Muscle of leg (tissue), 11 donors: ENCODE data around the gene SPATS2. TPM values are rescaled to one million over a fixed set of nuclear protein-coding genes. Genes with fewer than 3 reads are reported as not detected.
"Not testable (repeated sequence)": the region's sequence is repeated elsewhere in the genome, so short reads cannot be mapped to it uniquely, and the experiment has no call there.

Experiments
- DNase-seq: peaks from one replicate; pipeline ENCODE4 v3.0.0; 2013
- H3K27ac ChIP-seq: one replicate; pipeline ENCODE4 v1.5.1; 2013; ENCODE audit warnings: mild to moderate bottlenecking, low read length, control low read depth
- H3K27me3 ChIP-seq: one replicate; pipeline ENCODE4 v1.6.1; 2013; ENCODE audit warnings: low read length; ENCODE audit not compliant: control insufficient read depth, insufficient read depth
- H3K36me3 ChIP-seq: one replicate; pipeline ENCODE4 v1.6.1; 2013; ENCODE audit warnings: low read length; ENCODE audit not compliant: control insufficient read depth, insufficient read depth
- H3K4me1 ChIP-seq: one replicate; pipeline ENCODE4 v1.6.1; 2013; ENCODE audit warnings: low read length; ENCODE audit not compliant: control insufficient read depth, insufficient read depth
- H3K4me3 ChIP-seq: one replicate; pipeline ENCODE4 v1.5.1; 2013; ENCODE audit warnings: low read length, control low read depth
- H3K9me3 ChIP-seq: replicated peaks from 2 replicates; pipeline ENCODE4 v1.6.1; 2013; ENCODE audit warnings: low read depth, low read length; ENCODE audit not compliant: control insufficient read depth
- WGBS: methylation state at CpG from one replicate; pipeline ENCODE4 v1.1.5; 2013; ENCODE audit warnings: missing lambda C conversion rate; ENCODE audit not compliant: insufficient coverage; 5-methylcytosine and 5-hydroxymethylcytosine counted together
- polyA plus RNA-seq, 8 donors: library from polyadenylated mRNA; unstranded; fragments of 120-200 nt; gene quantifications; one replicate each; pipeline versions ENCODE4 v1.2.1 to v1.2.3, GENCODE V29; 2013; ENCODE audit warnings: inconsistent platforms in 1 of 8, low replicate concordance in 1 of 8; ENCODE audit not compliant: insufficient read length in 8 of 8, insufficient read depth in 1 of 8
- total RNA-seq: library from RNA; stranded (reverse); fragments of 120-200 nt; gene quantifications from one replicate; pipeline ENCODE4 v1.2.4, GENCODE V29; 2013

The SPATS2 gene
- total and polyA plus RNA-seq, 9 donors: 18.8 to 42.1 (median 29.2) TPM

DNA sequence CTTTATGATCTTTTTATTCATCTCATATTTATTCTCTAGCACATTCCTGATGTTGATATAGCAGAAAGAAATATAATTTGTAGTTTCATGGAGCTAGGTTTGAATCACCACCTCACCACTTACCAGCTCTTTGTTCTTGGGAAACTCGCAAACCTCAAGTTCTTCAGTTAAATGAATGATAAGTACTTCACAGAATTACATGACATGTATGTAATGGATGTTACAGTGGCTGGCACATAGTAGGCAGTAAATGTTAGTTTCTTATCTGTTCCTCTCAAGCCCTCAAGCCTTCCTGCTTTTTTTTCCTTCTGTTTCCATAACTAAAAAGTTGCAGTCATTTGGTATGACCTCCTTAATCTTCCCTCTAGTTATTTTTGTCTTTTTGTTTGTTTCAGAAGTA lies 54.9 kb downstream of the SPATS2 start:
- Histone ChIP-seq H3K36me3 (no peaks in the 10 kb centered on the region), H3K9me3 (no peaks in the 10 kb centered on the region), H3K27me3 (no peaks in the 10 kb centered on the region), H3K4me1 (no peaks in the 10 kb centered on the region), H3K4me3 (no peak overlapping the region), H3K27ac (no peak overlapping the region)
- DNase-seq: no peak
- WGBS: no CpG with 5 or more reads among the region's 1 CpG

DNA sequence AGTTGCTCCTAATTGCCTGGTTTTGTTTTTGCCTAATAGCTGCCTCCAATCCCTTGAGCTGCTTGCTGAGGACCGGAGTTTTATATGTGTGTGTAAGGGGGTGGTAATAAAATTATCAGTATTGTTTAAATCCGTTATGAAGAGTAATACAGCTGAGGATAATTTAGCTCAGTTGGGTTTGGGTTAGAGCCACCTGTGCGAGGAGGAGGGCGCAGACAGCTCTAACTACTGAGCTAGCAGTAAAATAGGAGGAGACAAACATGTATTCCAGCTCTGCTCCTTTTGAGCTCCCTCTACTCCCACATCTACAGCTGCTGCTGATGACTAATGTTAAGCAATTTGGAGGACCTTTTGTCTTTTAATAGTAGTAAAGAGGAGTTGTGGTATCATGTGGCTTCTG lies 61.5 kb downstream of the SPATS2 start:
- peak; percentile 72 for DNase-seq
- H3K27ac ChIP-seq: peak overlapping the region; percentile 57
- H3K9me3 ChIP-seq: peaks cover 3% of the 10 kb centered on the region
- peaks cover 5% of the 10 kb centered on the region for H3K4me1 ChIP-seq
- no peaks in the 10 kb centered on the region for H3K27me3 ChIP-seq
- 42% methylated on average over 2 of the region's 4 CpGs for WGBS
- no peaks in the 10 kb centered on the region for H3K36me3 ChIP-seq
- no peak overlapping the region for H3K4me3 ChIP-seq

- Histone ChIP-seq H3K4me1 (peaks cover 5% of the 10 kb centered on the region), H3K9me3 (peaks cover 6% of the 10 kb centered on the region), H3K36me3 (no peaks in the 10 kb centered on the region), H3K27me3 (no peaks in the 10 kb centered on the region), H3K4me3 (no peak overlapping the region), H3K27ac (no peak overlapping the region)
- no CpG with 5 or more reads among the region's 2 CpGs for WGBS
- no peak for DNase-seq
These were observed 65.4 kb downstream of the SPATS2 start for GRCh38 chr12:49432616-49433015.

DNA sequence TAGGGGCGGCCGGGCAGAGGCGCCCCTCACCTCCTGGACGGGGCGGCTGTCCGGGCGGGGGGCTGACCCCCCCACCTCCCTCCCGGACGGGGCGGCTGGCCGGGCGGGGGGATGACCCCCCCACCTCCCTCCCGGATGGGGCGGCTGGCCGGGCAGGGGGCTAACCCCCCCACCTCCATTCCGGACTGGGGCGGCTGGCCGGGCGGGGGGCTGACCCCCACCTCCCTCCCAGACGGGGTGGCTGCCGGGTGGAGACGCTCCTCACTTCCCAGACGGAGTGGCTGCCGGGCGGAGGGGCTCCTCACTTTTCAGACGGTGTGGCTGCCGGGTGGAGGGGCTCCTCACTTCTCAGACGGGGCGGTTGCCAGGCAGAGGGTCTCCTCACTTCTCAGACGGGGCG lies 69.5 kb downstream of the SPATS2 start:
- not testable (repeated sequence) for H3K4me3 ChIP-seq, H3K9me3 ChIP-seq, DNase-seq, H3K27ac ChIP-seq, H3K27me3 ChIP-seq, H3K36me3 ChIP-seq, H3K4me1 ChIP-seq
- 96% methylated on average over 7 of the region's 31 CpGs for WGBS

DNA sequence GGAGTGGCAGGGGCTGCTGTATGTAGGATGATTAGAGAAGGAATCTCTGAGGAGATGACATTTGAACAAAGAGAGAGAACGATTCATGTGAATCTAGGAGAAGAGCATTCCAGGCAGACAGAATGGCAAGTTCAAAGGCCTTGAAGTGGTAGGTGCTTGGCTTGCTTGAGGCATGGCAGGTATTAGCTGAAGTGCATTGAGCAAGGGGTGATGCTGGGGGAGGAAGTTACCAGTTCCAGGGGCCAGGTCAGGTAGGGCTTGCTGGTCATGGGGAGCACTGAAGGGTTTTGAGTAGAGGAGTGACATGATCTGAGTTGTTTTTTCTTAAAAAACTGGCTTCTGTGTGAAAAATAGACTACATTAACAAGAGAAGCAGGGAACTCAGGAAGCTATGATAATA lies 71.8 kb downstream of the SPATS2 start:
- WGBS: 79% methylated on average over 1 of the region's 1 CpG
- no peaks in the 10 kb centered on the region for H3K4me1 ChIP-seq
- H3K9me3 ChIP-seq: peaks cover under 1% of the 10 kb centered on the region
- no peaks in the 10 kb centered on the region for H3K27me3 ChIP-seq
- peaks cover 2% of the 10 kb centered on the region for H3K36me3 ChIP-seq
- H3K4me3 ChIP-seq: no peak overlapping the region
- DNase-seq: no peak
- no peak overlapping the region for H3K27ac ChIP-seq

- Histone ChIP-seq H3K4me1 (no peaks in the 10 kb centered on the region), H3K4me3 (no peak overlapping the region), H3K36me3 (peaks cover 2% of the 10 kb centered on the region), H3K27me3 (no peaks in the 10 kb centered on the region), H3K9me3 (no peaks in the 10 kb centered on the region), H3K27ac (no peak overlapping the region)
- WGBS: no CpG with 5 or more reads among the region's 2 CpGs
- no peak for DNase-seq
These were observed 72.8 kb downstream of the SPATS2 start for GRCh38 chr12:49440035-49440434.

DNA sequence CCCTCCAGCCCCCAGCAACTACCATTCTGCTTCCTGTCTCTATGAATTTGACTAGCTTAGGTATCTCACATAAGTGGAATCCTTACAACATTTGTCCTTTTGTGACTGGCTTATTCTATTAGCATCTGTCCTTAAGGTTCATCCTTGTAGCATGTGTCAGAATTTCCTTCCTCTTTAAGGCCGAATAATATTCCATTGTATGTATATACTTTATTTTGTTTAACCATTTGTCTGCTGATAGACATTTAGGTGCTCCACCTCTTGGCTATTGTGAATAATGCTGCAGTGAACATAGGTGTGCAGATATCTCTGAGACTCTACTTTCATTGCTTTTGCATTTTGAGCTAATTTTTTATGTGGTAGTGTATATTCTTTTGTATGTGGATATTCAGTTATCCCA lies 75.7 kb downstream of the SPATS2 start:
- H3K4me1 ChIP-seq: no peaks in the 10 kb centered on the region
- H3K36me3 ChIP-seq: peaks cover 2% of the 10 kb centered on the region
- no peak overlapping the region for H3K4me3 ChIP-seq
- no peak overlapping the region for H3K27ac ChIP-seq
- H3K9me3 ChIP-seq: peaks cover 5% of the 10 kb centered on the region
- no CpG with 5 or more reads among the region's 1 CpG for WGBS
- no peaks in the 10 kb centered on the region for H3K27me3 ChIP-seq
- no peak for DNase-seq

GRCh38 chr12:49446571-49446970 lies 79.3 kb downstream of the SPATS2 start:
- 100% methylated on average over 1 of the region's 4 CpGs for WGBS
- Histone ChIP-seq H3K4me3 (no peak overlapping the region), H3K36me3 (peaks cover 2% of the 10 kb centered on the region), H3K4me1 (no peaks in the 10 kb centered on the region), H3K9me3 (peaks cover 5% of the 10 kb centered on the region), H3K27me3 (no peaks in the 10 kb centered on the region), H3K27ac (no peak overlapping the region)
- no peak for DNase-seq

DNA sequence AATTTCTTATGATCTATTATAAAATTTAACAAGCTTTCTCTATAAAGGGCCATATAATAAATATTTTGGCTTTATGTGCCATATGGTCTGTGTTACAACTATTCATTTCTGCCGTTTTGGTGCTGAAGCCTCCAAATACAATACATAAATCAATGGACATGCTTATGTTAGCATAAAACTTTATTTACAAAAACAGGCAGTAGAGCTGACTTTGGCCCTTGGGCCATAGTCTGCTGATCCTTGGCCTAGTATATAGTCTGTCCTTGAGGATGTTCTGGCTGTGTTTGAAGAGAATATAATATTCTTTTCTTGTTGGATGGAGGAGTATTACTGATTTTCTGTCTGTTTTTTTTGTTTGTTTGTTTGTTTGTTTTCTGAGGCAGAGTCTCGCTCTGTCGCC lies 81.6 kb downstream of the SPATS2 start:
- H3K4me1 ChIP-seq: no peaks in the 10 kb centered on the region
- H3K4me3 ChIP-seq: no peak overlapping the region
- no peaks in the 10 kb centered on the region for H3K36me3 ChIP-seq
- DNase-seq: no peak
- H3K27me3 ChIP-seq: no peaks in the 10 kb centered on the region
- 94% methylated on average over 2 of the region's 3 CpGs for WGBS
- peaks cover 5% of the 10 kb centered on the region for H3K9me3 ChIP-seq
- no peak overlapping the region for H3K27ac ChIP-seq

DNA sequence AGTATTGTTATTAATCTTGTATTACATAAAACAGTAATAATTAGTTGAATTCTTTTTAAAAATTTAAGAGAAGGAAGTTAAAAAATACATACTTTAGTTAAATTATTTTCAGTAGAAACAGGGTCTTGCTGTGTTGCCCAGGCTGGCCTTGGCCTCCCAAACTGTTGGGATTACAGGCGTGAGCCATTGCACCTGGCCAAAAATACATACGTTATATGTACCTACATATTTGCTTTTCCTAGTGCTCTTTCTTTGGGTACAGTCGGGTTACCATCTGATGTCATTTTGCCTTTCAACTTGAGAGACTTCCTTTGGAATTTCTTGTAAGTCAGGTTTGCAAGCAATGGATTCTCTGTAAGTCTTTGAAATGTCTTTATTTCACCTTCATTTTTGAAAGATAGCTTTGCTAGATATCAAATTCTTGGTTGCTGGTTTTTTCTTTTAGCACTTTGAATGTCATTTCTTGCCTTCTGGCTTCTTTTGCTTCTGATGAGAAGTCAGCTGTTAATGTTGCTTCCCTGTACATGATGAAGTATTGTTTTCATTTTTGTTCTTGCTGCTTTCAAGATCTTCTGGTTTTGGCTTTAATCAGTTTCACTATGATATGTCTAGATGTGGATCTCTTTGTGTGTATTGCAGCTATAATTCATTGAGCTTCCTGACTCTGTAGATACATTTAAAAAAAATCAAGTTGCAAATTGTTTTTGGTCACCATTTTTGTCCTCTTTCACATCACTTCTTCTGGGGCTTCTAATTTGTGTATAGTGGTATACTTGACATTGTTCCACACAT lies 84.4 kb downstream of the SPATS2 start:
- Histone ChIP-seq H3K4me3 (no peak overlapping the region), H3K4me1 (no peaks in the 10 kb centered on the region), H3K9me3 (peaks cover under 1% of the 10 kb centered on the region), H3K27ac (no peak overlapping the region), H3K36me3 (no peaks in the 10 kb centered on the region), H3K27me3 (no peaks in the 10 kb centered on the region)
- no peak for DNase-seq
- WGBS: no CpG with 5 or more reads among the region's 3 CpGs

DNA sequence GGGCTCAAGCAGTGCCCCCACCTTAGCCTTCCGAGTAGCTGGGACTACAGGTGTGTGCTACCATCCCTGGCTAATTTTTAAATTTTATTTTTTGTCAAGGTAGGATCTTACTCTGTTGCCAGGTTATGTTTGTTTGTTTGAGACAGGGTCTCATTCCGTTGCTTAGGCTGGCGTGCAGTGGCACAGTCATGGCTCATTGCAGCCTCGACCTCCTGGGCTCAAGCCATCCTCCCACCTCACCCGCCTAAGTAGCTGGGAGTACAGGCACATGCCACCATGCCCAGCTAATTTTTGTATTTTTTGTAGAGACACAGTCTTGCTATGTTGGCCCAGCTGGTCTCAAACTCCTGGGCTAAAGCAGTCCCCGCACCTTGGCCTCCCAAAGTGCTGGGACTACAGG lies 88.2 kb downstream of the SPATS2 start:
- H3K4me3 ChIP-seq: no peak overlapping the region
- no peak for DNase-seq
- 86% methylated on average over 4 of the region's 6 CpGs for WGBS
- no peaks in the 10 kb centered on the region for H3K4me1 ChIP-seq
- H3K27ac ChIP-seq: no peak overlapping the region
- H3K36me3 ChIP-seq: no peaks in the 10 kb centered on the region
- H3K9me3 ChIP-seq: no peaks in the 10 kb centered on the region
- H3K27me3 ChIP-seq: no peaks in the 10 kb centered on the region
